HEK293T (cell line): ENCODE results near the gene NRL.

Source experiments
- BHLHE40 ChIP-seq: fragments of 450-650 bp; IDR thresholded peaks from 2 replicates; pipeline ENCODE4 v1.6.1; 2016; ENCODE audit warnings: mild to moderate bottlenecking, moderate library complexity, borderline replicate concordance
- CTBP1 ChIP-seq: fragments of 450-650 bp; IDR thresholded peaks from 2 replicates; pipeline ENCODE4 v1.6.1; 2016; ENCODE audit warnings: borderline replicate concordance
- ELF4 ChIP-seq: fragments of 450-650 bp; IDR thresholded peaks from 2 replicates; pipeline ENCODE4 v1.6.1; 2017; ENCODE audit warnings: antibody characterized with exemption
- FOXA1 ChIP-seq: fragments of 450-650 bp; IDR thresholded peaks from 2 replicates; pipeline ENCODE4 v1.6.1; 2016; ENCODE audit warnings: mild to moderate bottlenecking
- FOXK2 ChIP-seq: fragments of 450-650 bp; IDR thresholded peaks from 2 replicates; pipeline ENCODE4 v1.6.1; 2016; ENCODE audit warnings: mild to moderate bottlenecking
- FOXM1 ChIP-seq: fragments of 450-650 bp; IDR thresholded peaks from 2 replicates; pipeline ENCODE4 v1.6.1; 2017; ENCODE audit warnings: mild to moderate bottlenecking, borderline replicate concordance
- L3MBTL2 ChIP-seq: fragments of 450-650 bp; conservative IDR thresholded peaks from 2 replicates; pipeline ENCODE4 v1.6.1; 2016; ENCODE audit warnings: mild to moderate bottlenecking
- LEF1 ChIP-seq: fragments of 450-650 bp; IDR thresholded peaks from 2 replicates; pipeline ENCODE4 v1.6.1; 2017; ENCODE audit warnings: mild to moderate bottlenecking, borderline replicate concordance
- NFRKB ChIP-seq: fragments of 450-650 bp; IDR thresholded peaks from 2 replicates; pipeline ENCODE4 v1.6.1; 2016; ENCODE audit warnings: mild to moderate bottlenecking, moderate library complexity
- SP1 ChIP-seq: fragments of 450-650 bp; IDR thresholded peaks from 2 replicates; pipeline ENCODE4 v1.6.1; 2017
- SUZ12 ChIP-seq: fragments of 450-650 bp; IDR thresholded peaks from 2 replicates; pipeline ENCODE4 v1.6.1; 2016; ENCODE audit warnings: mild to moderate bottlenecking
- TARDBP ChIP-seq: fragments of 450-650 bp; IDR thresholded peaks from 2 replicates; pipeline ENCODE4 v1.6.1; 2016
- ZNF384 ChIP-seq: fragments of 450-650 bp; IDR thresholded peaks from 2 replicates; pipeline ENCODE4 v1.6.1; 2016

- TF ChIP-seq BHLHE40 (no peak), FOXA1 (no peak), SP1 (no peak), ZNF384 (no peak), NFRKB (no peak), FOXK2 (no peak), L3MBTL2 (no peak), TARDBP (no peak), LEF1 (no peak), SUZ12 (no peak), FOXM1 (no peak), ELF4 (no peak), CTBP1 (no peak)
Observed at GRCh38 chr14:24078146-24078545, 36.6 kb downstream of the NRL start.
